T-helper 2 cell (primary cell): Measurements from ENCODE around the gene MAP3K4.

Experiments
- DNase-seq, 5 experiments: peaks; one replicate each; pipeline versions ENCODE4 v3.0.0 to v3.0.0-alpha.2; 2012 to 2022

The MAP3K4 gene

DNA sequence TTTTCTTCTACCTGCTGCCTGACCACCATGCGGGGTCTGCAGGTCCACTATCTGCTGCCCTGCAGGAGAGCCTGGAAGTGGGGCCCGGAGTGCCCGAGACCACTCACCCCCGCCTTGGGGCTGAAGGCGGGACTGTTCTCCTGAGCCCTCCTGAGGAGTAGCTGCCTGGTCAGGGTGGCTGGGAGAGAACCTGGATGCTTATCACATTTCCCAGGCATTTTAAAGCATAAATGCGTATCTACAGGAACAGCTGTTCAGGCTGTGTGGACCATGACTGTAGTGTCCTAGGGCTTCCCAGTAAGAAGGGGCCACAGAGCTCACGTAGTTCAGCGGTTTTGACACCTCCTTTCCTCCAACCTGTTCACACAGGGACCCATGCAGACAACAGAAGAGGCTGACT is 159.0 kb downstream of the MAP3K4 start:
- no peak for DNase-seq

GRCh38 chr6:161151059-161151645 is 159.6 kb downstream of the MAP3K4 start:
- no peak for DNase-seq

- DNase-seq, result no peak
Measured at GRCh38 chr6:161151660-161152526, 160.3 kb downstream of the MAP3K4 start.

DNA sequence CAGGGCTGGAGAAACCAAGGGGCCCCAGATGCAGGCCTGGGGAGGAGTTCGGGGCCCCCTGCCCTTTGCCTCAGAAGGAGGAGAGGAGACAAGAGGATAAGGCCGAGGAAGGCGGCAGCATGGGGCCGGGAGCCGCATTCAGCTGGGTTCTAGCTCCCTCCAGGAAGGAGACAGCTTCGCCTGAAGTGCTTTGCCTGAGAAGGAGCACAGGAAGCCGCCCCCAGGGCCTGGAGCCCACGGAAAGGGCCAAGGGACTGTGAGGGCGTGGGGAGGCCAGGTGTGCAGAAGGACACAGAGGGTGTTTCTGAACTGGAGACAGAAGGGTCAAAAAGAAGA is 160.9 kb downstream of the MAP3K4 start:
- DNase-seq, result no peak

DNA sequence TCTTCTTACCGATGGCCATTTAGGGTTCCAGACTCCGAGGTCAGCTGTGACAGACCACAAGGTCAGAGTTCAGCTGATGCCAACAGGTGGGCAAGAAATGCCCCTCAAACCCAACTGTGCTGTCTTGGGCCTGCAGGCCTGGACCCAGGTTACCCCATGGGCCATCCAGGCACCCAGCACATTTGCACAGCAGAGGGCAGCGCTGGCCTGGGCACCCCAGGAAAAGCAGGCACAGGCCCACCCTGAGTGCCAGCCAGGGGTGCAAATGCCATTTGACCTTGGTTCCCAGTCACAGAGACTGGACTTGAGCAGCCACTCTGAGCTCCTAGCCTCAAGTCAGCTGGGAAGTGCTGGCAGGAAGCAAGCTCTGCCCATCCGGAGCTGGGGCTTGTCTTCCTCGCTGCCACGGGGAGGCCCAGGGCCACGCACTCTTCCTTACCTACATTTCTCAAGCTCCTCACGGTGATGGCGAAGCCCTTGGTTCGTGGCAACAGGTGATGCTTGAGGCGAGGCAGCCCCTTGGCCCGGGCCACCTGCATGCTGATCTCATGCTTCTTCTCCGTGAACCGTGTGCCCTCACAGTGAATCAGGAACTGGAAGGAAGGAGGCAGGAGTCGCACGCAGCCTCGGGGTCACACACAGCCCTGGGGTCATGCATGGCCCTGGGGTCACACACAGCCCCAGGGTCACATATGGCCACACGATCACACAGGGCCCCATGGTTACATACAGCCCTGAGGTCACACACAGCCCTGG is 161.5 kb downstream of the MAP3K4 start:
- no peak for DNase-seq

GRCh38 chr6:161153725-161154124 is 162.2 kb downstream of the MAP3K4 start:
- DNase-seq, result no peak

- DNase-seq, result no peak
Measured at GRCh38 chr6:161154796-161155335, 163.3 kb downstream of the MAP3K4 start.

- no peak for DNase-seq
Measured at GRCh38 chr6:161161121-161161520, 169.6 kb downstream of the MAP3K4 start.

DNA sequence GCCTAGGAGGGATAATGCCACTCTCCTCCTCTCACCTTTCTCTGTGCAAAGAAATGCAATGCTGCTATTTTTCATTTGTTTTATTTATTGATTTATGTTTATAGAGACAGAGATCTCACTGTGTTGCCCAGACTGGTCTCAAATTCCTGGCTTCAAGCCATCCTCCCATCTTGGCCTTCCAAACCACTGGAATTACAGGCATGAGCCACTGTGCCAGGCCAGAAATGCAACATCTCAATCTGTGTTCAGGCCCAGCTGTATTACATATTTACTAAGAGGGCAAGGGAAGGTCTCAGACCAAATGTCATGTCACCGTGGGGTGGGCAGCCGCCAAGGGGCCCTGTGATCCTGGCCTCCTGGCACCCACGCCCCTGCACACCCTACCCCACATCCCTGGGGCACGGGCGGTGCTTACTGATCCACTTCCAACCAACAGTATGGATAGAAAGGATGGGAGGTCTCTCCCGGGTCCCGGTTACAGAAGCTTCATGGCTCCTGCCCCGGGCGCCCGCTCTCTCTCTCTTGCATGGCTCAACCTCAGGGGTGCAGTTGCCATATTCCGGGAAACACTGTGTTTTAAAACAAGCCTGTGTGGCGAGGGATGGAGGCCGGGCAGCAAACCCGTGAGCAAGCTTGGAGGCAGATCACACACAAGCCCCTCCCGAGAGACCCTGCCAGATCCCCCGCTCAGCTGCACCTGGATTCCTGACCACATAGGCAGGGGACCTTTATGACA is 170.5 kb downstream of the MAP3K4 start:
- no peak for DNase-seq

GRCh38 chr6:161162722-161163121 is 171.2 kb downstream of the MAP3K4 start:
- no peak for DNase-seq

GRCh38 chr6:161163466-161164181 is 172.1 kb downstream of the MAP3K4 start:
- no peak for DNase-seq

- DNase-seq, result no peak
Measured at GRCh38 chr6:161164182-161164625, 172.6 kb downstream of the MAP3K4 start.

- no peak for DNase-seq
Measured at GRCh38 chr6:161166176-161166575, 174.6 kb downstream of the MAP3K4 start.

GRCh38 chr6:161166677-161167076 is 175.1 kb downstream of the MAP3K4 start:
- DNase-seq, result no peak
